SK-N-SH (cell line): ENCODE measurements around the gene UCP2. TPM values are rescaled to one million over a fixed set of nuclear protein-coding genes. Genes with fewer than 3 reads are reported as not detected.

ENCODE experiments used
- CTCF ChIA-PET: fragments of 300-600, 350-600 bp; formaldehyde crosslinking; extraction: SDS; loops from one replicate; lab custom pipeline; 2021; lab: Yijun Ruan, JAX
- POLR2A ChIA-PET: fragments of 350-600 bp; sonication (Branson Sonifier 250); formaldehyde crosslinking; extraction: SDS; loops from one replicate; lab custom pipeline; 2020; ENCODE audit warnings: antibody characterized with exemption, inconsistent platforms; lab: Yijun Ruan, JAX
- DNase-seq: peaks from one replicate; pipeline ENCODE4 v3.0.0; 2012
- H2AFZ ChIP-seq: fragments of 200-600 bp; sonication (generic); 2 replicates; pipeline ENCODE4 v1.8.1; 2016; ENCODE audit warnings: antibody characterized with exemption, mild to moderate bottlenecking, low read depth
- H3F3A ChIP-seq: fragments of 200-600 bp; sonication (generic); replicated peaks from 2 replicates; pipeline ENCODE3; 2016; ENCODE audit warnings: antibody characterized with exemption, mild to moderate bottlenecking; ENCODE audit not compliant: insufficient read depth
- H3K27ac ChIP-seq, 2 experiments: fragments of 200-500 bp in 1 of 2; fragments of 200-600 bp in 1 of 2; sonication (Bioruptor generic) in 1 of 2; sonication (generic), shearing (Covaris generic) in 1 of 2; 2 replicates each; pipeline versions ENCODE4 v1.5.1 to v1.6.1; 2014 to 2016; ENCODE audit warnings: low read depth in 2 of 2, inconsistent platforms in 1 of 2, low read length in 1 of 2, mild to moderate bottlenecking in 1 of 2, mixed read lengths in 1 of 2
- H3K27me3 ChIP-seq: fragments of 200-600 bp; sonication (generic), shearing (Covaris generic); 2 replicates; pipeline ENCODE4 v1.6.1; 2016; ENCODE audit warnings: mixed run types; ENCODE audit not compliant: insufficient read depth
- H3K36me3 ChIP-seq, 2 experiments: fragments of 200-500 bp in 1 of 2; fragments of 200-600 bp in 1 of 2; sonication (Bioruptor generic) in 1 of 2; sonication (generic) in 1 of 2; replicated peaks in 1 of 2; 2 replicates each; pipeline versions ENCODE3 to v1.5.1; 2014 to 2016; ENCODE audit warnings: low read length in 1 of 2, mild to moderate bottlenecking in 1 of 2; ENCODE audit not compliant: insufficient read depth in 2 of 2, control insufficient read depth in 1 of 2
- H3K4me1 ChIP-seq, 2 experiments: fragments of 200-500 bp in 1 of 2; fragments of 200-600 bp in 1 of 2; sonication (Bioruptor generic) in 1 of 2; sonication (generic), shearing (Covaris generic) in 1 of 2; 2 replicates each; pipeline versions ENCODE4 v1.5.1 to v1.6.1; 2014 to 2016; ENCODE audit warnings: low read depth in 1 of 2, low read length in 1 of 2, mixed run types in 1 of 2; ENCODE audit not compliant: insufficient read depth in 2 of 2, control insufficient read depth in 1 of 2
- H3K4me2 ChIP-seq: fragments of 200-600 bp; sonication (generic), shearing (Covaris generic); 2 replicates; pipeline ENCODE4 v1.6.1; 2017; ENCODE audit warnings: mixed run types
- H3K4me3 ChIP-seq, 2 experiments: fragments of 200-500 bp in 1 of 2; fragments of 200-600 bp in 1 of 2; sonication (Bioruptor generic) in 1 of 2; sonication (generic), shearing (Covaris generic) in 1 of 2; 2 replicates each; pipeline versions ENCODE4 v1.5.1 to v1.8.1; 2014 to 2016; ENCODE audit warnings: low read depth in 2 of 2, inconsistent platforms in 1 of 2, low read length in 1 of 2, mild to moderate bottlenecking in 1 of 2, mixed read lengths in 1 of 2, moderate library complexity in 1 of 2
- H3K79me2 ChIP-seq: fragments of 200-600 bp; sonication (generic); 2 replicates; pipeline ENCODE4 v1.8.1; 2017; ENCODE audit warnings: mild to moderate bottlenecking; ENCODE audit not compliant: insufficient read depth
- H3K9ac ChIP-seq: fragments of 200-600 bp; sonication (generic); 2 replicates; pipeline ENCODE4 v1.6.1; 2017; ENCODE audit warnings: mixed run types
- H3K9me2 ChIP-seq: fragments of 200-600 bp; sonication (generic); 2 replicates; pipeline ENCODE4 v1.6.1; 2017; ENCODE audit warnings: mixed run types
- H3K9me3 ChIP-seq: fragments of 200-600 bp; sonication (generic); 2 replicates; pipeline ENCODE4 v1.6.1; 2017; ENCODE audit warnings: mixed run types, mild to moderate bottlenecking, moderate library complexity
- H4K20me1 ChIP-seq: fragments of 200-600 bp; sonication (generic); 2 replicates; pipeline ENCODE4 v1.6.1; 2017; ENCODE audit warnings: mild to moderate bottlenecking, mixed run types; ENCODE audit not compliant: insufficient read depth
- CHD2 ChIP-seq: fragments of 150-350 bp; IDR thresholded peaks from 2 replicates; pipeline ENCODE4 v1.6.1; 2018; ENCODE audit warnings: low read length; ENCODE audit not compliant: partially characterized antibody
- ELF1 ChIP-seq: IDR thresholded peaks from 2 replicates; pipeline ENCODE4 v1.4.0; 2012
- EP300 ChIP-seq, 2 experiments: IDR thresholded peaks; 2 replicates each; pipeline versions ENCODE4 v1.4.0 to v1.6.1; 2012; ENCODE audit warnings: borderline replicate concordance in 1 of 2, low read depth in 1 of 2, low read length in 1 of 2
- IRF3 ChIP-seq: fragments of 150-350 bp; IDR thresholded peaks from 2 replicates; pipeline ENCODE4 v1.6.1; 2016; ENCODE audit warnings: mild to moderate bottlenecking, low read depth, low read length
- JUND ChIP-seq: IDR thresholded peaks from 2 replicates; pipeline ENCODE4 v1.4.0; 2012
- MAX ChIP-seq: IDR thresholded peaks from 2 replicates; pipeline ENCODE4 v1.4.0; 2012; ENCODE audit warnings: low read depth
- MEF2A ChIP-seq: IDR thresholded peaks from 2 replicates; pipeline ENCODE4 v1.4.0; 2012; ENCODE audit warnings: low read depth, borderline replicate concordance
- NRF1 ChIP-seq: IDR thresholded peaks from 2 replicates; pipeline ENCODE4 v1.6.1; 2012; ENCODE audit warnings: low read depth, mild to moderate bottlenecking, low read length
- PBX3 ChIP-seq: IDR thresholded peaks from 2 replicates; pipeline ENCODE4; 2012
- POLR2AphosphoS5 ChIP-seq: IDR thresholded peaks from 2 replicates; pipeline ENCODE4 v1.6.1; 2012; ENCODE audit warnings: low read depth, low read length
- SIN3A ChIP-seq: IDR thresholded peaks from 2 replicates; pipeline ENCODE4 v1.6.1; 2012; ENCODE audit warnings: low read depth, mild to moderate bottlenecking, low read length, moderate library complexity, borderline replicate concordance
- TAF1 ChIP-seq: IDR thresholded peaks from 2 replicates; pipeline ENCODE4 v1.6.1; 2012; ENCODE audit warnings: low read depth, mild to moderate bottlenecking, low read length, moderate library complexity, borderline replicate concordance
- TEAD4 ChIP-seq: IDR thresholded peaks from 2 replicates; pipeline ENCODE4 v1.4.0; 2012; ENCODE audit warnings: mild to moderate bottlenecking, borderline replicate concordance; ENCODE audit not compliant: insufficient read depth
- USF2 ChIP-seq: fragments of 150-350 bp; IDR thresholded peaks from 2 replicates; pipeline ENCODE4 v1.6.1; 2017; ENCODE audit warnings: antibody characterized with exemption, low read length, low read depth, borderline replicate concordance
- ZBTB33 ChIP-seq: IDR thresholded peaks from 2 replicates; pipeline ENCODE4 v1.4.0; 2012; ENCODE audit warnings: low read depth, borderline replicate concordance
- WGBS: methylation state at CpG from one replicate; pipeline ENCODE4 v1.1.6; 2017; ENCODE audit warnings: low lambda C conversion rate; 5-methylcytosine and 5-hydroxymethylcytosine counted together
- polyA plus RNA-seq, 3 experiments: library from polyadenylated mRNA; depleted of rRNA; stranded (reverse); fragments of >200 nt; gene quantifications; 2 replicates each; pipeline ENCODE4 v1.2.3, GENCODE V29; 2012

Gene UCP2
- polyA plus RNA-seq, 1 of the 3 experiments (the other 2 are of a cell fraction), result 36.0 TPM

- Histone ChIP-seq H3K9ac (no peak overlapping the region), H3K9me3 (no peaks in the 10 kb centered on the region), H3K4me1 (no peaks in the 10 kb centered on the region), H3K4me3 (no peak overlapping the region), H3K9me2 (no peaks in the 10 kb centered on the region), H3K4me2 (no peak overlapping the region), H2AFZ (no peak overlapping the region), H3K27ac (no peak overlapping the region), H4K20me1 (no peaks in the 10 kb centered on the region), H3K36me3 (peaks cover 10 to 49% of the 10 kb centered on the region in 2 experiments), H3K79me2 (no peaks in the 10 kb centered on the region), H3F3A (no peaks in the 10 kb centered on the region), H3K27me3 (no peaks in the 10 kb centered on the region)
- TF ChIP-seq CHD2, result no peak
- no peak for TF ChIP-seq MAX
- TF ChIP-seq NRF1, result no peak
- no peak for TF ChIP-seq SIN3A
- TF ChIP-seq PBX3, result no peak
- TF ChIP-seq JUND, result no peak
- TF ChIP-seq IRF3, result no peak
- ChIA-PET CTCF (no interaction called here), POLR2A (no interaction called here)
- 94% methylated on average over 2 of the region's 3 CpGs for WGBS
- DNase-seq, result no peak
Measured at GRCh38 chr11:74017631-74018030, 35.0 kb upstream of the UCP2 start.

GRCh38 chr11:74015919-74016684 lies 33.5 kb upstream of the UCP2 start:
- H3K27ac ChIP-seq, result no peak overlapping the region
- H3K9me2 ChIP-seq, result no peaks in the 10 kb centered on the region
- H3K9ac ChIP-seq, result no peak overlapping the region
- H2AFZ ChIP-seq, result no peak overlapping the region
- no peak overlapping the region for H3K4me3 ChIP-seq
- DNase-seq, result no peak
- no peaks in the 10 kb centered on the region for H3K9me3 ChIP-seq
- H3K4me2 ChIP-seq, result no peak overlapping the region
- CTCF ChIA-PET, result no interaction called here
- TF ChIP-seq SIN3A (no peak), MEF2A (no peak), JUND (no peak), TAF1 (no peak), ELF1 (no peak), TEAD4 (no peak), EP300 (IDR thresholded peaks at IDR 0.05; ENCODE audit: borderline replicate concordance in 1 of 2, low read depth in 1 of 2, low read length in 1 of 2) (no peak), ZBTB33 (no peak), POLR2AphosphoS5 (no peak), USF2 (no peak)
- no peaks in the 10 kb centered on the region for H3K27me3 ChIP-seq
- H3K79me2 ChIP-seq, result no peaks in the 10 kb centered on the region
- no peaks in the 10 kb centered on the region for H3K4me1 ChIP-seq
- H4K20me1 ChIP-seq, result no peaks in the 10 kb centered on the region
- POLR2A ChIA-PET, result no interaction called here
- no peaks in the 10 kb centered on the region for H3F3A ChIP-seq
- H3K36me3 ChIP-seq, result peaks cover 10 to 51% of the 10 kb centered on the region in 2 experiments
- WGBS, result 94% methylated on average over 4 of the region's 5 CpGs
